HG03439 (cell line): ENCODE measurements around the gene LASP1NB.
"Not testable (repeated sequence)": the region's sequence is repeated elsewhere in the genome, so short reads cannot be mapped to it uniquely, and the experiment has no call there.

Experiments used
- ATAC-seq: cut with Tn5 transposase; IDR thresholded peaks from one replicate; pipeline ENCODE4 v1.9.1; 2021; ENCODE audit warnings: mild to moderate bottlenecking, moderate library complexity; ENCODE audit not compliant: unreplicated experiment

Gene LASP1NB

DNA sequence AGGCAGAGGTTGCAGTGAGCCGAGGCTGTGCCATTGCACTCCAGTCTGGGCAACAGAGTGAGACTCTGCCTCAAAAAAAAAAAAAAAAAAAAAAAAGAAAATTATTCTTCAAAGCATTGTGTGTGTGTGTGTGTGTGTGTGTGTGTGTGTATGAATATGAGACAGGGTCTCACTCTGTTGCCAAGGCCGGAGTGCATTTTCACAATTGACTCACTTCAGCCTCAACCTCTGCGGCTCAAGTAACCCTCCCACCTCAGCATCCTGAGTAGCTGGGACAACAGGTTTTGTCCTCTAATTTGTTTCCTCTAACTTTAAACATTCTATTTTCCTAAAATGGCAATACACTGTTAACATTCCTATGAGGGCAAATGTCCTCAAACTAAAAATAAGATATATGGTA is 34.1 kb downstream of the LASP1NB start:
- no peak for ATAC-seq

DNA sequence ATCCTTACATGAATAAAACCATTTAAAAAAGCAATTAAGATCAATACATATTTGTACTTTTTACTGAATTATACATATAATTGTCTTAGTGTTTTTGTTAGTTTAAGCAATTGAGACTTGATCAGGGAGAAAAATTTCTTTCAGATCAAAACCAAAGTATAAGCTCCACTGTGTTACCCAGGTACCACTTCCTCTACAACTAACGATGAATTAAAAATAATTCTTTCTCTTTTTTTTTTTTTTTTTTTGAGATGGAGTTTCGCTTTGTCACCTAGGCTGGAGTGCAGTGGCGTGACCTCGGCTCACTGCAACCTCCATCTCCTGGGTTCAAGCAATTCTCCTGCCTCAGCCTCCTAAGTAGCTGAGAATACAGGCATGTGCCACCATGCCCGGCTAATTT is 35.0 kb downstream of the LASP1NB start:
- no peak for ATAC-seq

DNA sequence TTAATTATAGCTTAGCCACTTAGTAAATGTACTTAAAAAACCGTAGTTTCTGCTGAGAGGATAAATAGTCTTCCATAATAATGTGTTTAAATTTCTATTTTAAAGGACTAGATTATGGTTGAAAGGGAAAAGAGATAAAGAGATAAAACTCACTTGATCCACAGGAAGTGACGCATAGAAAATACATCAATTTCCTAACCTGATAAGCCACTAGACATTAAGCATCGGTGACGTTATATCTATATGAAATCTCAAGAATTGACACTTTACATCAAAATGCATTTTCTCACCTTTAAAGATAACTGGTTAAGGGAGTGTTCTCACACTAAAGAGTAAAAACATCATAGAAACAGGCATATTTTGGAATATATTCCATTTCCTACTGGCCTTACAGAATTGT is 36.0 kb downstream of the LASP1NB start:
- ATAC-seq: no peak

DNA sequence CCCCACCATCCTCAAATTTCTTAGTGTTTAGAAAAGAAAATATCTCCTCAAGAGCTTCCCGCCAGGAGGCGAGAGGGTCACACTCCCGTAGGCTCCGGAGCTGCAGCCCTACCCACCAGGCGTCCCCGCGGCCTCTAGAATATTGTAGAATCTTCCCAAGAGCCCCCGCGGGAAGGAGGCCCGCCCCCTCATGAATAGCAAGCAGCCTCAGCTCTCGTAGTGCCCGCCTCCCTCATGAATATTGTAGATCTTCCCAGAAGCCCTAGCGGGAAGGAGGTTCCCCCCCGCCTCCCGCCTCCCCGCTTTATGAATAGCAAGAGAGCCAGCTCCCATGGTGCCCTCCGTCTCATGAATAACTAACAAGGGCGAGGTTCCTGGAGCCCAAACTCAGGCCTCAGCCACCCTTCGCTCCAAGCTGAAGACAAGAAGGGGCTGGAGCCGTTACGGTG is 41.9 kb downstream of the LASP1NB start, which contains the start of gene FBXO47:
TSS of gene FBXO47 (minus strand) at position 114 of the 449 bp plus-strand sequence. CDS start 4,378 bp downstream, outside the sequence.
- ATAC-seq: no peak

DNA sequence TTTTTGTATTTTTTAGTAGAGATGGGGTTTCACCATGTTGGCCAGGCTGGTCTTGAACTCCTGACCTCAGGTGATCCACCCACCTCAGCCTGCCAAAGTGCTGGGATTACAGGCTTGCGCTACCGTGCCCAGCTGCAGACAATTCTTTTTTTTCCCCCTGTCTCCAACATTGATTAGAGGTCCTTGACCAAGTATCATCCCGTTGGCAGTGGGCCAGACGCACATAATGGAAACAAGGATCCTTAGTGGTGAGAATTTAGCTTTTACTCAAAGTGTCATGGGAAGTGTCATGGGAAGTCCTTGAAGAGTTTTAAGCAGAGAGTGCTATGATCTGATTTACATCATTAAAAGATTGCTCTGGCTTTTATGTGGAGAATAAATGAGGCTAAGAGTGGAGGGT is 43.9 kb downstream of the LASP1NB start:
- ATAC-seq: no peak

DNA sequence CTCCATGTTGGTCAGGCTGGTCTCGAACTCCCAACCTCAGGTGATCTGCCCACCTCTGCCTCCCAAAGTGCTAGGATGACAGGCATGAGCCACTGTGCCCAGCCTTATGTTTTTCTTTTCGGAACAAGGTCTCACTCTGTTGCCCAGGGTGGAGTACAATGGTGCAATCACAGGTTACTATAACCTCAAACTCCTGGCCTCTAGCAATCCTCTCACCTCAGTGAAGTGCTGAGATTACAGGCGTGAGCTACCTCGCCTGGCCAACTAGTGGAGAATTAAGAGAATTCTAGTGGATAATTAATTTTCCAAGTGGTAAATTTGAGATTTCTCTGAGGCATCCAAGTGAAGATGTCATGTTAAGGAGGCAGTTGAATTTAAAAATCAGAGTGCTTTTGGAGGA is 44.7 kb downstream of the LASP1NB start:
- no peak for ATAC-seq

DNA sequence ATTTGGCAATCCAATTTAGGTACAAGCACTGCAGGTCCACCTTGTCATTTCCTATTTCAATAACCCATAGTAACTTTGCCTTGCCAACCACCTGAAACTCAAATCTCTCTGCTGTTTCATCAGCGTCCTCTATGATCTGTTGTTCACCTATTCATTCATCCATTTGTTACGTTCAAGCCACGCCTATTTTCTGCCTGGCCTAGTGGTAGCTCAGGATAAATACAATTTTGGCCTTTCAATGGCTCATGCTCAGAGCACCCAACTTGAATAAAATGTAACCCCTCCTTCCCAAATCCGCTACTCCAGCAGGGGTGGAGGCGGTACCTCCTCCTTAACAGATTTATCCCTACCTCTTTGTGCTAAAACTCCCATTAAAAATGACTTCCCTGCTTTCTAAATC is 45.4 kb downstream of the LASP1NB start:
- no peak for ATAC-seq

DNA sequence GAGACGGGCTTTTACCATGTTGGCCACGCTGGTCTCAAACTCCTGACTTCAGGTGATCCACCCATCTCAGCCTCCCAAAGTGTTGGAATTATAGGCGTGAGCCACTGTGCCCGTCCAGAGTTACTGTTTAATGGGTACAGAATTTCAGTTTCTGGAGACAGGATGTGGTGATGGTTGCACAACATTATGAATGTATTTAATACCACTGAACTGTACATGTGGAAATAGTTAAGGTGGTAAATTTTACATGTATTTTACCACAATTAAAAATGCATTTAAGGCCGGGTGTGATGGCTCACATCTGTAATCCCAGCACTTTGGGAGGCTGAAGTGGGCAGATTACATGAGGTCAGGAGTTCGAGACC is 50.8 kb downstream of the LASP1NB start:
- ATAC-seq: not testable (repeated sequence)

DNA sequence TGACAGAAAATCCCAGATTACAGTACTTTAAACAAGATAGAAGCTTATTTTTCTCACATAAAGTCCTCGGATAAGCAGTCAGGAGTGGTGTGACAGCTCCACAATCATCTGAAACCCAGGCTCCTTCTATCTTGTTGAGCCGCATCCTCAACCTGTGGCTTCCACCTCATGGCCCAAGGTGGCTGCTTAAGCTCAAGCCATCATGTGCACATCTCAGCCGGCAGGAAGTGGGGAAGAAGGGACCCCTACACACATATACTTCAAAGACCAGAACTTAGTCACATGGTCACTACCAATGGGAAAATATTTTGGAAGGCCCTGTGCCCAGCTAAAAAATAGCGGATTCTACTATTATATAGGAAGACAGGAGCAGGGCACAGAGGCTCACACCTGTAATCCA is 52.8 kb downstream of the LASP1NB start:
- no peak for ATAC-seq
